ENCODE measurements around the gene MAP3K9.

DNA sequence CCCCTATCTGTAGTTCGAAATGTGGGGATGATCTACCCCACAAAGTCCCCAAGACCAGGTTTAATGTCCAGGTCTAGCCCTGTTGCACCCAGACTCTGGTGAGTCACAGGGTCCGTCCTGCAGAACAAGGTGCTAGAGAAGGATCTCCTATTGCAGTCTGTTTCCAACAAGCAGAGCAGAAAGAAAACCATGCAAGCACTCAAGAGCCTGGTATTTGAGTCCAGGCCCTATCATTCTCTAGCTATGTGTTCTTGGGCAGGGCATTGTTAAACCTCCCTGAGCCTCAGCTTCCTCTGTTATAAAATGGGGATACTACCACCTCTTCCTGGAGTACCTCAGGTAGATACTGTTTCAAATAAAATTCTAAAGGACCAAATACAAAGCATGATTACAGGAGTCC is 24.4 kb downstream of the MAP3K9 start:
- TF ChIP-seq RFX7 (CRISPR knock-in tag; IDR thresholded peaks at IDR 0.05) (no peak), EP300 (IDR thresholded peaks at IDR 0.05; ENCODE audit: low read length) (no peak)
